Thoracic aorta (tissue), 2 donors: Measurements from ENCODE around the gene CNNM3. TPM values are rescaled to one million over a fixed set of nuclear protein-coding genes. Genes with fewer than 3 reads are reported as not detected.
"Not testable (repeated sequence)": the region's sequence is repeated elsewhere in the genome, so short reads cannot be mapped to it uniquely, and the experiment has no call there.

Source experiments
- ATAC-seq: fragments of 150-250 bp; one replicate; pipeline ENCODE4 v1.8.0; 2017; ENCODE audit warnings: low read depth; ENCODE audit not compliant: insufficient number of reproducible peaks, low FRiP score
- DNase-seq: peaks from one replicate; pipeline ENCODE4 v3.0.0-alpha.2; 2020; ENCODE audit warnings: low spot score
- H3K27ac ChIP-seq, 2 donors: fragments of 200-600 bp; sonication (generic); 1 replicate in 1 of 2; 2 replicates in 1 of 2; pipeline ENCODE4 v1.5.1; 2016; ENCODE audit warnings: mild to moderate bottlenecking in 2 of 2, moderate library complexity in 2 of 2
- H3K27me3 ChIP-seq: fragments of 200-600 bp; sonication (generic); replicated peaks from 2 replicates; pipeline ENCODE4 v1.6.0; 2016; ENCODE audit warnings: mild to moderate bottlenecking; ENCODE audit not compliant: insufficient read depth
- H3K36me3 ChIP-seq: fragments of 200-600 bp; sonication (generic); one replicate; pipeline ENCODE4 v1.5.1; 2016
- H3K4me1 ChIP-seq, 2 donors: fragments of 200-600 bp; sonication (generic); 1 replicate in 1 of 2; 2 replicates in 1 of 2; pipeline versions ENCODE4 v1.5.1 to v1.6.0; 2016; ENCODE audit warnings: low read depth in 2 of 2, mild to moderate bottlenecking in 1 of 2; ENCODE audit not compliant: control insufficient read depth in 1 of 2
- H3K4me3 ChIP-seq: fragments of 200-600 bp; sonication (generic); 2 replicates; pipeline ENCODE4 v1.5.1; 2016; ENCODE audit warnings: mild to moderate bottlenecking
- H3K9me3 ChIP-seq: fragments of 200-600 bp; sonication (generic); 2 replicates; pipeline ENCODE4 v1.5.1; 2016
- CTCF ChIP-seq: fragments of 200-600 bp; sonication (generic); IDR thresholded peaks from one replicate; pipeline ENCODE4 v1.5.1; 2019; ENCODE audit warnings: antibody characterized with exemption
- total RNA-seq, 2 donors: library from RNA; depleted of rRNA; stranded (reverse); fragments of >200 nt; gene quantifications; one replicate each; pipeline versions ENCODE4 v1.1.0 to v1.2.3, GENCODE V29; 2016

CNNM3 gene
- total RNA-seq, 2 donors from 2014 or later, result 11.5 to 14.3 TPM

- H3K27me3 ChIP-seq, result no peaks in the 10 kb centered on the region
- TF ChIP-seq CTCF, result no peak
- no peak for ATAC-seq
- H3K27ac ChIP-seq, result no peak overlapping the region
- peaks cover 13% of the 10 kb centered on the region for H3K36me3 ChIP-seq
- H3K4me3 ChIP-seq, result no peak overlapping the region
- no peaks in the 10 kb centered on the region for H3K9me3 ChIP-seq
- DNase-seq, result no peak
- H3K4me1 ChIP-seq, result no peaks in the 10 kb centered on the region
Measured at GRCh38 chr2:96795076-96795475, 21.0 kb upstream of the CNNM3 start.

- H3K27ac ChIP-seq, ATAC-seq, H3K4me1 ChIP-seq, H3K27me3 ChIP-seq, H3K4me3 ChIP-seq, H3K9me3 ChIP-seq, DNase-seq: not testable (repeated sequence)
- H3K36me3 ChIP-seq, result peaks cover 13% of the 10 kb centered on the region
Measured at GRCh38 chr2:96796497-96796896, 19.6 kb upstream of the CNNM3 start.

- no peak overlapping the region for H3K4me3 ChIP-seq
- no peak for DNase-seq
Measured at GRCh38 chr2:96797066-96797625, 18.9 kb upstream of the CNNM3 start.

GRCh38 chr2:96798733-96799622 is 17.1 kb upstream of the CNNM3 start:
- TF ChIP-seq CTCF, result no peak
- H3K36me3 ChIP-seq, result peaks cover 13% of the 10 kb centered on the region
- H3K27ac ChIP-seq, result no peak overlapping the region
- ATAC-seq (no peak), DNase-seq (no peak)
- no peak overlapping the region for H3K4me3 ChIP-seq
- H3K27me3 ChIP-seq, result no peaks in the 10 kb centered on the region
- no peaks in the 10 kb centered on the region for H3K9me3 ChIP-seq
- H3K4me1 ChIP-seq, result peaks cover 3 to 7% of the 10 kb centered on the region in 2 donors

More at GRCh38 chr2:96797066-96797625, 18.9 kb upstream of the CNNM3 start:
- TF ChIP-seq CTCF, result no peak
- no peak for ATAC-seq
- Histone ChIP-seq H3K27ac (no peak overlapping the region), H3K4me1 (peaks cover 3 to 7% of the 10 kb centered on the region in 2 donors), H3K9me3 (no peaks in the 10 kb centered on the region), H3K27me3 (no peaks in the 10 kb centered on the region), H3K36me3 (peaks cover 13% of the 10 kb centered on the region)

GRCh38 chr2:96799623-96799935 is 16.5 kb upstream of the CNNM3 start:
- H3K36me3 ChIP-seq, result peaks cover 13% of the 10 kb centered on the region
- DNase-seq, result no peak

More at GRCh38 chr2:96799623-96799935, 16.5 kb upstream of the CNNM3 start:
- Histone ChIP-seq H3K4me1 (peaks cover 3 to 7% of the 10 kb centered on the region in 2 donors), H3K9me3 (no peaks in the 10 kb centered on the region), H3K27me3 (no peaks in the 10 kb centered on the region), H3K27ac (no peak overlapping the region), H3K4me3 (no peak overlapping the region)
- TF ChIP-seq CTCF, result no peak
- ATAC-seq, result no peak
